ENCODE data around the gene DNAAF5.
"Not testable (repeated sequence)": the region's sequence is repeated elsewhere in the genome, so short reads cannot be mapped to it uniquely, and the experiment has no call there.

The DNAAF5 gene

GRCh38 chr7:748446-748845 is 21.9 kb downstream of the DNAAF5 start:
- no peak for DNase-seq

GRCh38 chr7:749140-749551 is 22.6 kb downstream of the DNAAF5 start:
- no peak for DNase-seq

GRCh38 chr7:750111-750905 is 23.8 kb downstream of the DNAAF5 start:
- no peak for DNase-seq

- DNase-seq = no peak
Measured at GRCh38 chr7:751826-752225, 25.3 kb downstream of the DNAAF5 start.

- not testable (repeated sequence) for DNase-seq
Measured at GRCh38 chr7:752256-752655, 25.8 kb downstream of the DNAAF5 start.

- DNase-seq = no peak
Measured at GRCh38 chr7:753190-753589, 26.7 kb downstream of the DNAAF5 start.

- no peak for DNase-seq
Measured at GRCh38 chr7:754531-755412, 28.3 kb downstream of the DNAAF5 start.

GRCh38 chr7:755413-755805 is 28.9 kb downstream of the DNAAF5 start:
- DNase-seq = no peak

- DNase-seq = no peak
Measured at GRCh38 chr7:756231-756927, 29.9 kb downstream of the DNAAF5 start.

GRCh38 chr7:756928-757560 is 30.5 kb downstream of the DNAAF5 start:
- no peak for DNase-seq

- no peak for DNase-seq
Measured at GRCh38 chr7:757741-758163, 31.3 kb downstream of the DNAAF5 start.

GRCh38 chr7:759569-759968 is 33.1 kb downstream of the DNAAF5 start:
- DNase-seq = no peak

- DNase-seq = no peak
Measured at GRCh38 chr7:760006-760405, 33.5 kb downstream of the DNAAF5 start.

GRCh38 chr7:761101-761500 is 34.6 kb downstream of the DNAAF5 start:
- no peak for DNase-seq

GRCh38 chr7:761631-762030 is 35.1 kb downstream of the DNAAF5 start:
- DNase-seq = no peak

GRCh38 chr7:762885-763284 is 36.4 kb downstream of the DNAAF5 start:
- no peak for DNase-seq

- DNase-seq = no peak
Measured at GRCh38 chr7:763762-764161, 37.3 kb downstream of the DNAAF5 start.

- DNase-seq = no peak
Measured at GRCh38 chr7:765383-765782, 38.9 kb downstream of the DNAAF5 start.

- no peak for DNase-seq
Measured at GRCh38 chr7:767580-767940, 41.1 kb downstream of the DNAAF5 start.

GRCh38 chr7:767941-768731 is 41.6 kb downstream of the DNAAF5 start:
- DNase-seq = no peak

GRCh38 chr7:768881-769504 is 42.5 kb downstream of the DNAAF5 start:
- no peak for DNase-seq

- no peak for DNase-seq
Measured at GRCh38 chr7:770336-770735, 43.8 kb downstream of the DNAAF5 start.
